GM19397 (cell line): Measurements from ENCODE around the gene BUB3.

Experiments used
- ATAC-seq: cut with Tn5 transposase; IDR thresholded peaks from one replicate; pipeline ENCODE4 v1.9.1; 2021; ENCODE audit warnings: mild to moderate bottlenecking, moderate library complexity; ENCODE audit not compliant: unreplicated experiment

Gene BUB3

GRCh38 chr10:123140983-123141390, 13.2 kb upstream of the BUB3 start:
- ATAC-seq: no peak

DNA sequence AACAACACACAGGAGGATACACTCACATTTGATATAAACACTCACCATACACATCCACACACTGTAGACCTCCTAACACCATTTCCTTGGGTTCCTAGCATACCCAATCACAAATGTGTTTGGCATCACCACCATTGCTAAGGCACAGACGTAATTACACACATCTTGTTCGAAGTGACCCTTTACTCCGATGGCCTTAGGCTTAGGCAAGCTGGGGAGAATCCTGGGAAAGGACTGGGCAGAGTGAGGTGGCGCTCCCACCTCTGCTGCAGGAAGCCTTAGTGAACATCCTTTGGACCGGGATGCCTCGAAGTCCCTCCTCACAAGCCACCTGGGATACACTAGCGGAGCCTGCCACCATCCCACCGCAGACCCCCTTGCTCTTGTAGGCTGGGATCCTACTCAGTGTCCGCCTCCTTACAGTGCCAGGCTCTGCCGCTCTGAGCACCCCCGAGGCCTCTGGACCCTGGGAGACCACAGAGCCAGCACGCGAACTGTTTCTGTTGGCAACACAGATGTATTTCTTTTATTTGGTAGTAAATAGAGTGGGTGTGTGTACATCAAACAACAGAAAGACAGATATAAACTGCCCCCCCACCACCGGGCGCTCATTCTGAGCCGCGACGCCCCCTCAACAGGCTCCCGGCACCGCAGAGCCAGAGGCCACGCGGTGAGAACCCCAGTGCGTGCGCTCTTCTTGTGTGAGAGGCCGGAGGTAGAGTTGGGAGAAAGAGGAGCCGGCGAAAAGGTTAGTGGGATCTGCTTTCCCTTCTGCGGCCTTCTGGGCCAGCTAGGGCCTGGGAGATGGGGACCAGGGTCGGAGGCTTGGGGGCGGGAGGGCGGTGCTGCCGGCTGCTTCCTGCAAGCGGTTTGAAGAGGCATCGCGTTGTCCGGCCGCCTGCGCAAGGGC, 12.2 kb upstream of the BUB3 start:
- no peak for ATAC-seq

- no peak for ATAC-seq
Observed at GRCh38 chr10:123142701-123143161, 11.5 kb upstream of the BUB3 start.

- no peak for ATAC-seq
Observed at GRCh38 chr10:123143162-123143824, 10.9 kb upstream of the BUB3 start.

GRCh38 chr10:123143825-123144168, 10.4 kb upstream of the BUB3 start:
- no peak for ATAC-seq

DNA sequence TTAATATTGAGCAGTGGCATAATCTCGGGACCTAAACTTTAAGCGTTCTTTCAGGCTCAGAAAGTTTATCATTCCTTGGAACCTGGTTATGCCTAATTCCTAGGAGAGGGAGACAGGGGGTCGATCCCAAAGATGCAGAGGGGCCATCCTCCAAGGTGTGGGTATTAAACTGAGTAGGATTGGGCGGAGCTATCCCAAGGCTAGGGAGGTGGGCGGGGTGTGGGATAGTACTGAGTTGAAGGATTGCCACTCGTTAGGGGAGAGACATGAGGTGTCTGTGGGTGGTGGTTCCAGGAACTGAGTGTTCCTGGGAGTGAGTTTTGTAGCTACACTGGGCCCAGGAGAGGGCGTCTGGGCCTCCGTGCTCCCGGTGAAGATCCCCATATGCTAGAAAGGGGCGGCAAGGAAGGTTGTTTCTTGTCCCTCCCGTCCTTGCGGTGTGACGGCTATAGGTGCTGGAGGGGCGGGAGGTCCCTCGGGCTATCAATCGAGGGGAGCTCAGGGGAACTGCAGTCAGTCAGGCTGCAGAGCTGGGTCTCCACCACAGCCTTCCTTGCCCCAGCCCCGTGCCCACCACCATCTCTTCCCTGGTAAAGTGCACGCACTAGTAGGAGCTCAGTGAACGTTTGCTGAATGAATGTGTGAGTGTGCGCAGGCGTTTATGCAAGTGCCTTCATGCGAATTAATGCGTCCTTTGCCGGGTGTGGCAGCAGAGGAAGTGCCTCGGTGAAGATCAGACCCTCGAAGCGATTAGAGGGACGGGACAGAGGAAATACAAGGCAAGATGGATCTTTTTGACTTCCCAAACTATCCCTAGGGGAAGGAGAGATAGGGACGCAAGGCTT, 9.3 kb upstream of the BUB3 start:
- no peak for ATAC-seq

DNA sequence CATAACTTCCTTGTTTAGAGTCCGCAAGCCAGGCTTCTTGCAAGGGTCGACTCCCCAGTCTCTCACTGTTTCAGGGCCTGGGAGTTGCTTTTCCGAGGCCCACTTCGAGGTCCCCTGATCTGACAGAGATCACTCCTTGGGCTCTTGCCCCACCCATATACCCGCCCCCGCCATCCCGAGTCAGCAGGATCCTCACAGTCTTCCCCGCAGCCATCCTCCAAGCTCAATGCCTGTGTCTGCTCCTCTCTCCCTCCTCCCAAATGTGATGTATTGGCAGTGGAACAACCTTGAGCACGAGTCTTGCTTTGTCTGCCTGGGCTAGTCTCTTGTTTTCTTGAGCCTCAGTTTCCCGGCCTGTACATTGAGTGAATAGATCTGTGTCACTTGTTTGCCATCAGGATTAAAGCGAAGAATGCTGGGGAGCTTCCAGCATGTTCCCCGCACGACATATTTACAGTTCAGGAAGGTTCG, 8.6 kb upstream of the BUB3 start:
- ATAC-seq: no peak

- no peak for ATAC-seq
Observed at GRCh38 chr10:123146013-123146893, 7.9 kb upstream of the BUB3 start.

DNA sequence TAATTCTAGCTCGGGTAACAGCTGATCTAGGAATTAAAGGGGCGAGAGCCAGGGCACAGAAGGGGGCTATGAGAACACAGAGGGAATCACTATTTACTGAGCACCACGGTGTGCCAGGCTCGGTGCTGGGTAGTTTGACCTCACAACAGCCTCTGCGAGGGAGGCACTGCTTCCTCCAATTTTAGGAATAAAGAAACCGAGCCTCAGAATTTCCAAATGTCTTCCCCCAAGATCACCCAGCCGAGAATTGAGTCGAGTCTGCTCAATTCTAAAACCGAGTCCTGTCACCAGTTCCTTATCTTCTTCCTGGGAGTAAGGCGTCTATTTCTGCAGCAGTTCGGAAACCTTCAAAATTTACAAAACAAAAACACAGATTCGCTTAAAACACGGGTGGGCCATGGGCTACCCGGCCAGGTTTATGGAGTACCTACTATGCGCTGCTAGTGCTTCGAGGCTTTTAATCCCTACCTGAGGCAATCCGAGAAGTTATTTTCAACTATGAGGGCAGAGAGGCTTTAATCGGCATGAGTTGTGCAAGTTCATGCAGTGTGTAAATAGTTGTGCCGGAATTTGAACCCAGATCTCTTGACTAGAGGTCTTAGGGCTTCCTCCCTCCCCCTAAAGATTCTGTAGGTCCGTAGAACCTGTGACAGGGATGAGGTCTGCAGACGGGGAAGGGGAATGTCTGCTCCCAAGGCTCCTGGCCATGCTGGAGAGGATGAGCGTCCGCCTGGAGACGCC, 7.1 kb upstream of the BUB3 start:
- ATAC-seq: no peak

GRCh38 chr10:123147635-123148413, 6.4 kb upstream of the BUB3 start, which contains the start of gene HMX2:
TSS of gene HMX2 (plus strand) at chr10:123148136. CDS start at chr10:123148379, 243 bp downstream.
- ATAC-seq: no peak

GRCh38 chr10:123148414-123149161, 5.6 kb upstream of the BUB3 start:
- no peak for ATAC-seq

- no peak for ATAC-seq
Observed at GRCh38 chr10:123149162-123149567, 5.0 kb upstream of the BUB3 start.

- no peak for ATAC-seq
Observed at GRCh38 chr10:123149568-123150270, 4.5 kb upstream of the BUB3 start.

GRCh38 chr10:123150271-123150985, 3.8 kb upstream of the BUB3 start:
- ATAC-seq: no peak

GRCh38 chr10:123150986-123151736, 3.0 kb upstream of the BUB3 start:
- no peak for ATAC-seq

DNA sequence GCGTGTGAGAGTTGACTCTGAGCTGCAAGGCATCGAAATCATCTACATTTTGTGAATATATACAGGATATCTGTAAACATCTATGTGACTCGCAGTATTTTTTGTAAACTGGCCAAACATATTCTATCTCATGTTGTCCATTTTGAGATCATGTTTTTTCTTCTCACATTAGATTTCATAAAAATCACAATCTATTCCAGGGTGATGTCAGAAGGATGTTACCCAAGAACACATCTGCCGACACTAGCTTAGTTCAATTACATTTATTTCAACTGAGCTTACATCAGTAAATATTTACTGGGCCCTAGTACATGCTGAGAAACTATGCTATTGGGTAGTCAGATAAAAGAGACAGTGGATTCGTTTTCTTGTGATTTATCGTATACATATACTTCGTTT, 2.5 kb upstream of the BUB3 start:
- ATAC-seq: no peak
